8988T (cell line): ENCODE results near the gene SLC1A7.
A peak's percentile ranks its signal among the peaks of the same experiment; 100 is the strongest.
"Not testable (repeated sequence)": the region's sequence is repeated elsewhere in the genome, so short reads cannot be mapped to it uniquely, and the experiment has no call there.

ENCODE experiments used
- DNase-seq: peaks from one replicate; pipeline ENCODE4 v3.0.0; 2011

Gene SLC1A7

GRCh38 chr1:53142226-53142853, at the start of gene SLC1A7:
SLC1A7 (minus strand) TSS chr1:53142638; CDS start chr1:53142449, 189 bp downstream.
- DNase-seq: no peak

GRCh38 chr1:53190210-53190611, 47.8 kb upstream of the SLC1A7 start:
- DNase-seq: no peak

- no peak for DNase-seq
Measured at GRCh38 chr1:53189061-53189460, 46.6 kb upstream of the SLC1A7 start.

- DNase-seq: no peak
Measured at GRCh38 chr1:53188099-53188498, 45.7 kb upstream of the SLC1A7 start.

GRCh38 chr1:53187401-53187800, 45.0 kb upstream of the SLC1A7 start:
- DNase-seq: no peak

GRCh38 chr1:53186533-53186932, 44.1 kb upstream of the SLC1A7 start:
- DNase-seq: no peak

GRCh38 chr1:53185955-53186297, 43.5 kb upstream of the SLC1A7 start:
- DNase-seq: not testable (repeated sequence)

GRCh38 chr1:53183095-53183990, 40.9 kb upstream of the SLC1A7 start:
- no peak for DNase-seq

- no peak for DNase-seq
Measured at GRCh38 chr1:53182716-53183094, 40.3 kb upstream of the SLC1A7 start.

GRCh38 chr1:53182111-53182593, 39.7 kb upstream of the SLC1A7 start:
- DNase-seq: peak; percentile 37

GRCh38 chr1:53180951-53181350, 38.5 kb upstream of the SLC1A7 start:
- no peak for DNase-seq

- no peak for DNase-seq
Measured at GRCh38 chr1:53180226-53180625, 37.8 kb upstream of the SLC1A7 start.

GRCh38 chr1:53176452-53177208, 34.2 kb upstream of the SLC1A7 start:
- DNase-seq: no peak

GRCh38 chr1:53174971-53175913, 32.8 kb upstream of the SLC1A7 start:
- no peak for DNase-seq

GRCh38 chr1:53172426-53173128, 30.1 kb upstream of the SLC1A7 start:
- DNase-seq: peak; percentile 38

- DNase-seq: no peak
Measured at GRCh38 chr1:53166912-53167311, 24.5 kb upstream of the SLC1A7 start.

GRCh38 chr1:53166366-53166765, 23.9 kb upstream of the SLC1A7 start:
- DNase-seq: no peak

- no peak for DNase-seq
Measured at GRCh38 chr1:53165408-53165961, 23.0 kb upstream of the SLC1A7 start.

GRCh38 chr1:53163291-53163768, 20.9 kb upstream of the SLC1A7 start:
- DNase-seq: no peak

- DNase-seq: no peak
Measured at GRCh38 chr1:53162621-53163020, 20.2 kb upstream of the SLC1A7 start.

- DNase-seq: no peak
Measured at GRCh38 chr1:53160924-53161378, 18.5 kb upstream of the SLC1A7 start.
